Ovary (tissue), 9 donors: ENCODE measurements around the gene LIPK. TPM values are rescaled to one million over a fixed set of nuclear protein-coding genes. Genes with fewer than 3 reads are reported as not detected.

ENCODE experiments used
- DNase-seq, 5 donors: peaks; one replicate each; pipeline ENCODE4 v3.0.0-alpha.2; 2019 to 2020
- H3K27ac ChIP-seq, 2 donors: fragments of 200-600 bp; one replicate each; pipeline versions ENCODE4 v1.5.1 to v1.8.0; 2019 to 2022
- H3K27me3 ChIP-seq: fragments of 200-600 bp; one replicate; pipeline ENCODE4 v1.8.0; 2022
- H3K36me3 ChIP-seq: fragments of 200-600 bp; sonication (generic); one replicate; pipeline ENCODE4 v1.5.1; 2019
- H3K4me1 ChIP-seq: one replicate; pipeline ENCODE4 v1.8.1; 2013; ENCODE audit warnings: mild to moderate bottlenecking, moderate library complexity; ENCODE audit not compliant: insufficient read depth
- H3K4me3 ChIP-seq: fragments of 200-600 bp; sonication (generic); one replicate; pipeline ENCODE4 v1.5.1; 2017
- H3K9me3 ChIP-seq, 2 donors: fragments of 200-600 bp in 1 of 2; sonication (generic) in 1 of 2; one replicate each; pipeline versions ENCODE4 v1.5.1 to v1.8.1; 2013 to 2019; ENCODE audit warnings: mild to moderate bottlenecking in 1 of 2, moderate library complexity in 1 of 2
- EP300 ChIP-seq: sonication (generic); formaldehyde crosslinking; IDR thresholded peaks from one replicate; pipeline ENCODE4 v1.6.1; 2017; ENCODE audit warnings: antibody characterized with exemption
- POLR2A ChIP-seq: fragments of 450-650 bp; IDR thresholded peaks from one replicate; pipeline ENCODE4 v1.6.1; 2017; ENCODE audit warnings: antibody characterized with exemption, mild to moderate bottlenecking, moderate library complexity
- WGBS, 3 donors: extraction: QIAGEN DNeasy Blood & Tissue Kit in 1 of 3; methylation state at CpG; one replicate each; pipeline versions ENCODE4 v1.1.5 to v1.1.7; 2013 to 2017; 5-methylcytosine and 5-hydroxymethylcytosine counted together
- intact Hi-C, 4 donors: fragments of 100-400 bp; cut with DNase I; formaldehyde crosslinking; loops; one replicate each; pipeline versions ENCODE4 v1.11.0 to v1.15.1; 2022 to 2023
- polyA plus RNA-seq, 2 donors: library from polyadenylated mRNA; stranded (reverse); fragments of 200-250 nt in 1 of 2; fragments of 350-450 nt in 1 of 2; fragmentation: Illumina TruSeq in 1 of 2; extraction: RNeasy Lipid Tissue Mini Kit (QIAGEN cat#74804) in 1 of 2; gene quantifications; one replicate each; pipeline ENCODE4 v1.2.3, GENCODE V29; 2013 to 2014
- total RNA-seq, 7 donors: library from RNA; depleted of rRNA in 2 of 7; stranded (reverse); fragments of >200 nt in 2 of 7; fragmentation: NEBNext Ultra II Directional in 3 of 7; extraction: Animal tissue kit (Norgen Biotek cat#: 25700) in 3 of 7; gene quantifications; one replicate each; pipeline versions ENCODE4 v1.1.0 to v1.2.4, GENCODE V29; 2016 to 2023
- TF ChIP-seq, protein P1 (sequence below), 3 donors: fragments of 450-650 bp in 2 of 3; fragments of 200-600 bp in 1 of 3; IDR thresholded peaks; one replicate each; pipeline versions ENCODE4 v1.5.1 to v1.8.0; 2016 to 2022; ENCODE audit warnings: antibody characterized with exemption in 3 of 3, mild to moderate bottlenecking in 1 of 3
- donor health status: DM: no; HTN: no; CAD: no; lungs with moderate emphysema.
- donor health status: DM: no; HTN: no; CAD: no.
- donor health status: Bipolar disorder and iron deficiency.
- donor health status: DM: yes; HTN: yes; CAD: no.
- donor health status: DM: no; HTN: no; CAD: no.
- donor health status: DM: yes; HTN: yes; CAD: no.

The LIPK gene
- total and polyA plus RNA-seq, 9 donors = not detected

DNA sequence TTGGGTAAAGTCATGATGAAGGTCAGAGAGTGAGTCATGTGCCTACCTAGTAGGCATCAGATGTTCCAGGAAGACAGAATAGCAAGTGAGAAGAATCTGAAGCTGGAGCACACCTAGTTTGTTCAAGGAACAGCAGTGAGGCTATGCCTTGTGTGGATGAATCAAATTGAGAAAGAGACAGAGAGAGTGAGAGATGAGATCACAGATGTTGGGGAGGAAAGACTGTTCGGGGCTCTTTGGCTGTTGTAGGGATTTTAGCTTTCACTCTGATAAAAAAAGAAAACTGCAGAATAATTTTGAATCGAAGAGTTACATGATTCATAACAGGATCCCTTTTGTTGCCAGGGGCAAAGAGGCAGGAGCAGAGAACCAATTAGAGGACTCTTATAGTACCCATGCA is 35.6 kb upstream of the LIPK start:
- 57 to 79% (median 79%) methylated on average over 2 of the region's 2 CpGs for whole genome bisulfite sequencing, 3 donors
- Histone ChIP-seq H3K27ac (no peak overlapping the region), H3K36me3 (no peaks in the 10 kb centered on the region), H3K9me3 (no peaks in the 10 kb centered on the region), H3K4me1 (no peaks in the 10 kb centered on the region), H3K27me3 (no peaks in the 10 kb centered on the region), H3K4me3 (no peak overlapping the region)
- DNase-seq = no peak
- TF ChIP-seq EP300 (no peak), POLR2A (no peak)
- TF ChIP-seq, protein P1, sequence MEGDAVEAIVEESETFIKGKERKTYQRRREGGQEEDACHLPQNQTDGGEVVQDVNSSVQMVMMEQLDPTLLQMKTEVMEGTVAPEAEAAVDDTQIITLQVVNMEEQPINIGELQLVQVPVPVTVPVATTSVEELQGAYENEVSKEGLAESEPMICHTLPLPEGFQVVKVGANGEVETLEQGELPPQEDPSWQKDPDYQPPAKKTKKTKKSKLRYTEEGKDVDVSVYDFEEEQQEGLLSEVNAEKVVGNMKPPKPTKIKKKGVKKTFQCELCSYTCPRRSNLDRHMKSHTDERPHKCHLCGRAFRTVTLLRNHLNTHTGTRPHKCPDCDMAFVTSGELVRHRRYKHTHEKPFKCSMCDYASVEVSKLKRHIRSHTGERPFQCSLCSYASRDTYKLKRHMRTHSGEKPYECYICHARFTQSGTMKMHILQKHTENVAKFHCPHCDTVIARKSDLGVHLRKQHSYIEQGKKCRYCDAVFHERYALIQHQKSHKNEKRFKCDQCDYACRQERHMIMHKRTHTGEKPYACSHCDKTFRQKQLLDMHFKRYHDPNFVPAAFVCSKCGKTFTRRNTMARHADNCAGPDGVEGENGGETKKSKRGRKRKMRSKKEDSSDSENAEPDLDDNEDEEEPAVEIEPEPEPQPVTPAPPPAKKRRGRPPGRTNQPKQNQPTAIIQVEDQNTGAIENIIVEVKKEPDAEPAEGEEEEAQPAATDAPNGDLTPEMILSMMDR (IDR thresholded peaks at IDR 0.05) = no peak
- intact Hi-C loops = no loop called here

DNA sequence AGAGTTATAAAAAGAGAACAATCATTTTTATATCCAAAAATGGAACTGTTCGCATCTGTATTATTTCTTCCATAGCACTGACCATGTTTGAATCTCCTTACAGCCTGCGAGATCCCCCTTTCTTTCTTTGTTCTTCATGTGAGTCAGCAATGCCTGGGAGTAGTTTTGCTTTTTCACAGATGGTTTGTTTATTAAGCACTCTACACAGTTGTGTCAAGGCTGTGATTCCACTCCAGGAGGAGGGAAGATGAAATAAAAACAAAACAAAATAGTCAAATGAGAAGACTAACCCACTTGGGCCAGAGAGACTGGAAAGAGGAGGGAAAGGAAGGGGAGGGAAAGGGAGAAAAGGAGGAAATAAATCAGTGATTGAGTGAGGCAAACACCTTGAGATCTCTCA is 34.0 kb upstream of the LIPK start:
- H3K27ac ChIP-seq = no peak overlapping the region
- TF ChIP-seq, protein P1 (IDR thresholded peaks at IDR 0.05) = no peak
- no peak for TF ChIP-seq POLR2A
- no peak for TF ChIP-seq EP300
- no peaks in the 10 kb centered on the region for H3K4me1 ChIP-seq
- H3K36me3 ChIP-seq = no peaks in the 10 kb centered on the region
- DNase-seq = no peak
- intact Hi-C loops = no loop called here
- no peaks in the 10 kb centered on the region for H3K9me3 ChIP-seq
- no peak overlapping the region for H3K4me3 ChIP-seq
- no peaks in the 10 kb centered on the region for H3K27me3 ChIP-seq
- 58 to 61% (median 60%) methylated on average over 2 of the region's 2 CpGs for WGBS, 3 donors

DNA sequence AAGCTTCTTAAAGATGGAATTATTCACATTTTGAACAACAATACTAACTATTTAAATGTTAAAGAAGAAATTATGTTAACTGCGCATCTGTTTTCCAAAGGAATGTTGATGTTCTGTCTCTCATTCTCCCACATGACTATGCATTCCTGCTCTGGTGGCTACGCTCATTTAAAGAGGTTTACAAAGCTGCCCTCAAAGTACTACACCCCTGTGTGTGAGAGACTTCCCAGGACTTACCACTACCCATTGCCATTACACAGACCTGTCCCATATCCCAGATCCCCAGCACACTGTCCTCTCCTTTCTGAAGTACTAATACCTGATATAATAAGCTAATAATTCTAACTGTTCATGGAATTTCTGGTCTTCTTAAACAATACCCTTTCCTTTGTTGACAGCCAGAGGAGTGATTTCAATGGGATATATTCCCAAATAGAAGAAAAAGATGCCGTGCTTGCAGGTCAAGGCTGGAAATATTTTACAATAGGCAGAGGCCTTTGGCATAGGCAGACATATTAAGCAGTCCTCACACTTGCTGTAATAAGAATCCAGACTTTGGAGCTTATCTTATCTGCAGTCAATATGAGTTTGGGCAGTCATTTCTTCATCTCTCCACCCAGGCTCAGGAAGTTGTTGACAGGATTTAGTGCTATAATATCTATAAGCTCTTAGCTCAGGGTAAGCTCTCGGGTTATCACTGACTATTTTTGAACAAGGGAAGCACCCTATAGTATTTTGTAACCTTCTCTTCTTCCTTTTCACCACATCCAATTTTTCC is 29.6 kb upstream of the LIPK start:
- H3K4me3 ChIP-seq = no peak overlapping the region
- no peak for DNase-seq
- WGBS, 3 donors = 60 to 86% (median 62%) methylated on average over 4 of the region's 4 CpGs
- no peak overlapping the region for H3K27ac ChIP-seq
- H3K4me1 ChIP-seq = no peaks in the 10 kb centered on the region
- no peaks in the 10 kb centered on the region for H3K27me3 ChIP-seq
- no peaks in the 10 kb centered on the region for H3K9me3 ChIP-seq
- intact Hi-C loops = no loop called here
- no peak for TF ChIP-seq POLR2A
- TF ChIP-seq EP300 = no peak
- TF ChIP-seq, protein P1 (IDR thresholded peaks at IDR 0.05) = no peak
- H3K36me3 ChIP-seq = no peaks in the 10 kb centered on the region

DNA sequence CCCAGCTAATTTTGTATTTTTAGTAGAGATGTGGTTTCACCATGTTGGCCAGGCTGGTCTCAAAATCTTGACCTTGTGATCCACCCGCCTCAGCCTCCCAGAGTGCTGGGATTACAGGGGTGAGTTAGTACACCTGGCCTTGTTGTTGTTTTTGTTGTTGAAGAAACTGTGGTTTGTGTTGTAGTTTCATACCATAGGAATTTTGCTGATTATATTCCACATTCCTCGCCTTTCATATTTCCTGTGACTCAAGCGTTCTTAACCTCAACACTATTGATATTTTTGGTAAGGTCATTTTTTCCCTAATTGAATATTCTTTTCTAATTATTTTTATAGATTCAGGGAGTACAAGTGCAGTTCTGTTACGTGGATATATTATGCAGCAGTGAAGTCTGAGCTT is 25.1 kb upstream of the LIPK start:
- DNase-seq = no peak
- Histone ChIP-seq H3K9me3 (no peaks in the 10 kb centered on the region), H3K4me3 (no peak overlapping the region), H3K27me3 (no peaks in the 10 kb centered on the region), H3K4me1 (no peaks in the 10 kb centered on the region), H3K27ac (no peak overlapping the region), H3K36me3 (no peaks in the 10 kb centered on the region)
- WGBS, 3 donors = 76 to 86% (median 79%) methylated on average over 4 of the region's 4 CpGs
- intact Hi-C loops = no loop called here
- TF ChIP-seq POLR2A (no peak), EP300 (no peak)
- TF ChIP-seq, protein P1 (IDR thresholded peaks at IDR 0.05) = no peak
